ENCODE results near the gene GPC6. TPM values are rescaled to one million over a fixed set of nuclear protein-coding genes. Genes with fewer than 3 reads are reported as not detected.

GPC6 gene
- polyA plus RNA-seq, 1 of the 3 experiments (the other 2 are of a cell fraction): 6.7 TPM

DNA sequence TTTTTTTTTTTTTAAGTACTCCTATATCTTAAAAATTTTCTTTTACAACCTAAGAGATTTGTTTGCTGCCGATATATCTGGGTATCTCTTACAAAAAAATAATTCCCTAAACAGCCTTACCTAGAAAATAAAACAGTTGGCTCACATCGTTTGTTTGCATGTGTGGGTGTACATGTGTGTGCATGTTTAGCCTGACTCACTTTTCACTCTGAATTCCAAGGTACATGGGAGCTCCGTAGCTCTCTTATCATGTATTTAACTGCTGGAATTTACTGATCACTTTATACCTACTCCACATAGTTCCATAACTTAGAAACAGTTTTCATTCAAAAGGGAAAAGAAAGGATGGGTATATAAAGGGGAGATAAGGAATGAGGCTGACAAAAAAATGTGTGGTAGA is 616.5 kb downstream of the GPC6 start:
- Histone ChIP-seq H3K9me2 (no peaks in the 10 kb centered on the region), H3K9ac (no peak overlapping the region), H3K79me2 (ENCODE audit: insufficient read depth) (no peaks in the 10 kb centered on the region), H3K36me3 (replicated peaks in 1 of 2; ENCODE audit: control insufficient read depth in 1 of 2, insufficient read depth in 2 of 2, low read length in 1 of 2) (no peaks in the 10 kb centered on the region), H4K20me1 (ENCODE audit: insufficient read depth) (no peaks in the 10 kb centered on the region), H3K27ac (ENCODE audit: low read depth in 2 of 2, low read length in 1 of 2) (no peak overlapping the region), H3K4me2 (no peak overlapping the region), H3F3A (replicated peaks; ENCODE audit: insufficient read depth) (no peaks in the 10 kb centered on the region), H3K4me3 (ENCODE audit: low read depth in 2 of 2, low read length in 1 of 2) (no peak overlapping the region), H3K27me3 (ENCODE audit: insufficient read depth) (no peaks in the 10 kb centered on the region), H3K9me3 (no peaks in the 10 kb centered on the region), H3K4me1 (ENCODE audit: control insufficient read depth in 1 of 2, insufficient read depth in 2 of 2, low read depth in 1 of 2, low read length in 1 of 2) (peaks cover 0 to 6% of the 10 kb centered on the region in 2 experiments; a peak in 2 of 4 replicates), H2AFZ (ENCODE audit: low read depth) (no peak overlapping the region)
- WGBS (ENCODE audit: low lambda C conversion rate): 89% methylated on average over 3 of the region's 3 CpGs
- TF ChIP-seq, protein P1, sequence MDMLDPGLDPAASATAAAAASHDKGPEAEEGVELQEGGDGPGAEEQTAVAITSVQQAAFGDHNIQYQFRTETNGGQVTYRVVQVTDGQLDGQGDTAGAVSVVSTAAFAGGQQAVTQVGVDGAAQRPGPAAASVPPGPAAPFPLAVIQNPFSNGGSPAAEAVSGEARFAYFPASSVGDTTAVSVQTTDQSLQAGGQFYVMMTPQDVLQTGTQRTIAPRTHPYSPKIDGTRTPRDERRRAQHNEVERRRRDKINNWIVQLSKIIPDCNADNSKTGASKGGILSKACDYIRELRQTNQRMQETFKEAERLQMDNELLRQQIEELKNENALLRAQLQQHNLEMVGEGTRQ (IDR thresholded peaks at IDR 0.05; ENCODE audit: borderline replicate concordance, low read depth, low read length): no peak
- no peak for TF ChIP-seq EZH2phosphoT487 (IDR thresholded peaks at IDR 0.05; ENCODE audit: borderline replicate concordance, low read depth)
- TF ChIP-seq, protein P2, sequence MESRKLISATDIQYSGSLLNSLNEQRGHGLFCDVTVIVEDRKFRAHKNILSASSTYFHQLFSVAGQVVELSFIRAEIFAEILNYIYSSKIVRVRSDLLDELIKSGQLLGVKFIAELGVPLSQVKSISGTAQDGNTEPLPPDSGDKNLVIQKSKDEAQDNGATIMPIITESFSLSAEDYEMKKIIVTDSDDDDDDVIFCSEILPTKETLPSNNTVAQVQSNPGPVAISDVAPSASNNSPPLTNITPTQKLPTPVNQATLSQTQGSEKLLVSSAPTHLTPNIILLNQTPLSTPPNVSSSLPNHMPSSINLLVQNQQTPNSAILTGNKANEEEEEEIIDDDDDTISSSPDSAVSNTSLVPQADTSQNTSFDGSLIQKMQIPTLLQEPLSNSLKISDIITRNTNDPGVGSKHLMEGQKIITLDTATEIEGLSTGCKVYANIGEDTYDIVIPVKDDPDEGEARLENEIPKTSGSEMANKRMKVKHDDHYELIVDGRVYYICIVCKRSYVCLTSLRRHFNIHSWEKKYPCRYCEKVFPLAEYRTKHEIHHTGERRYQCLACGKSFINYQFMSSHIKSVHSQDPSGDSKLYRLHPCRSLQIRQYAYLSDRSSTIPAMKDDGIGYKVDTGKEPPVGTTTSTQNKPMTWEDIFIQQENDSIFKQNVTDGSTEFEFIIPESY (IDR thresholded peaks at IDR 0.05; ENCODE audit: borderline replicate concordance, low read depth): no peak
- no peak for TF ChIP-seq MXI1 (IDR thresholded peaks at IDR 0.05; ENCODE audit: low read depth, low read length)
- no peak for TF ChIP-seq RFX5 (IDR thresholded peaks at IDR 0.05; ENCODE audit: low read length)
- no peak for TF ChIP-seq POLR2AphosphoS5 (IDR thresholded peaks at IDR 0.05; ENCODE audit: low read depth, low read length)
- no peak for TF ChIP-seq TCF12 (IDR thresholded peaks at IDR 0.05)
- TF ChIP-seq, protein P3, sequence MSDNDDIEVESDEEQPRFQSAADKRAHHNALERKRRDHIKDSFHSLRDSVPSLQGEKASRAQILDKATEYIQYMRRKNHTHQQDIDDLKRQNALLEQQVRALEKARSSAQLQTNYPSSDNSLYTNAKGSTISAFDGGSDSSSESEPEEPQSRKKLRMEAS (IDR thresholded peaks at IDR 0.05; ENCODE audit: low read depth): no peak
- no peak for TF ChIP-seq GABPA (IDR thresholded peaks at IDR 0.05; ENCODE audit: low read depth)
- TF ChIP-seq, protein P4, sequence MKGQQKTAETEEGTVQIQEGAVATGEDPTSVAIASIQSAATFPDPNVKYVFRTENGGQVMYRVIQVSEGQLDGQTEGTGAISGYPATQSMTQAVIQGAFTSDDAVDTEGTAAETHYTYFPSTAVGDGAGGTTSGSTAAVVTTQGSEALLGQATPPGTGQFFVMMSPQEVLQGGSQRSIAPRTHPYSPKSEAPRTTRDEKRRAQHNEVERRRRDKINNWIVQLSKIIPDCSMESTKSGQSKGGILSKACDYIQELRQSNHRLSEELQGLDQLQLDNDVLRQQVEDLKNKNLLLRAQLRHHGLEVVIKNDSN (IDR thresholded peaks at IDR 0.05; ENCODE audit: borderline replicate concordance, low read depth): no peak
- TF ChIP-seq NRF1 (IDR thresholded peaks at IDR 0.05; ENCODE audit: low read depth, low read length): no peak
- TF ChIP-seq ELF1 (IDR thresholded peaks at IDR 0.05): no peak
- TF ChIP-seq TEAD4 (IDR thresholded peaks at IDR 0.05; ENCODE audit: borderline replicate concordance, insufficient read depth): no peak
- TF ChIP-seq NFIC (IDR thresholded peaks at IDR 0.05; ENCODE audit: borderline replicate concordance): no peak
- TF ChIP-seq, protein P5, sequence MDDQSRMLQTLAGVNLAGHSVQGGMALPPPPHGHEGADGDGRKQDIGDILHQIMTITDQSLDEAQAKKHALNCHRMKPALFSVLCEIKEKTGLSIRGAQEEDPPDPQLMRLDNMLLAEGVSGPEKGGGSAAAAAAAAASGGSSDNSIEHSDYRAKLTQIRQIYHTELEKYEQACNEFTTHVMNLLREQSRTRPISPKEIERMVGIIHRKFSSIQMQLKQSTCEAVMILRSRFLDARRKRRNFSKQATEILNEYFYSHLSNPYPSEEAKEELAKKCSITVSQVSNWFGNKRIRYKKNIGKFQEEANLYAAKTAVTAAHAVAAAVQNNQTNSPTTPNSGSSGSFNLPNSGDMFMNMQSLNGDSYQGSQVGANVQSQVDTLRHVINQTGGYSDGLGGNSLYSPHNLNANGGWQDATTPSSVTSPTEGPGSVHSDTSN (IDR thresholded peaks at IDR 0.05): no peak
- no peak for TF ChIP-seq RAD21 (IDR thresholded peaks at IDR 0.05; ENCODE audit: low read length)
- no peak for TF ChIP-seq RXRA (IDR thresholded peaks at IDR 0.05; ENCODE audit: borderline replicate concordance, low read depth)
- TF ChIP-seq FOSL2 (IDR thresholded peaks at IDR 0.05; ENCODE audit: borderline replicate concordance, low read depth): no peak
- ChIA-PET POLR2A (no interaction called here), CTCF (interaction anchor here (1.1 kb wide), 1 partner anchor 22 kb away, joined by 4 read pairs; no protein-coding TSS in a partner anchor)
- DNase-seq: no peak
